C4-2B (cell line): ENCODE results near the gene REC8.

Experiments used
- H3K27ac ChIP-seq: fragments of 450-650 bp; 2 replicates; pipeline ENCODE4 v1.5.1; 2017
- CTCF ChIP-seq: fragments of 450-650 bp; conservative IDR thresholded peaks from 2 replicates; pipeline ENCODE4 v1.5.1; 2017; ENCODE audit warnings: mild to moderate bottlenecking
- ZFX ChIP-seq: fragments of 450-650 bp; IDR thresholded peaks from 2 replicates; pipeline ENCODE4 v1.6.1; 2017

Gene REC8

DNA sequence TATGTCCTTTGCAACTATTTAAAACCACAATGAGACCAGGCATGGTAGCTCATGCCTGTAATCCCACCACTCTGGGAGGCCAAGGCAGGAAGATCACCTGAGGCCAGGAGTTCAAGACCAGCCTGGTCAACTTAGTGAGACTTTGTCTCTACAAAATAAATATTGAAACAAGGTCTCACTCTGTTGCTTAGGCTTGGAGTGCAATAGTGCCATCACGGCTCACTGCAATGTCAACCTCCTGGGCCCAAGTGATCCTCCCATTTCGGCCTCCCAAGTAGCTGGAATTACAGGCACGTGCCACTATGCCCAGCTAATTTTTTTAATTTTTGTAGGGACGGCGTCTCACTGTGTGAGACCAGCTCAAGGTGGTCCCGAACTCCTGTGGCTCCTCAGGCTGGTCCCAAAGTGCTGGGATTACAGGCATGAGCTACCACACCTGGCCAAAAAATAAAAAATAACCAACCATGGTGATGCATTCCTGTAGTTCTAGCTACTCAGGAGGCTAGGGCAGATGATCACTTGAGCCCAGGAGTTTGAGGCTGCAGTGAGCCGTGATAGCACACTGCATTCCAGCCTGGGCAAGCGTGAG lies 42.4 kb upstream of the REC8 start:
- TF ChIP-seq CTCF, result no peak
- no peak for TF ChIP-seq ZFX
- no peak overlapping the region for H3K27ac ChIP-seq

DNA sequence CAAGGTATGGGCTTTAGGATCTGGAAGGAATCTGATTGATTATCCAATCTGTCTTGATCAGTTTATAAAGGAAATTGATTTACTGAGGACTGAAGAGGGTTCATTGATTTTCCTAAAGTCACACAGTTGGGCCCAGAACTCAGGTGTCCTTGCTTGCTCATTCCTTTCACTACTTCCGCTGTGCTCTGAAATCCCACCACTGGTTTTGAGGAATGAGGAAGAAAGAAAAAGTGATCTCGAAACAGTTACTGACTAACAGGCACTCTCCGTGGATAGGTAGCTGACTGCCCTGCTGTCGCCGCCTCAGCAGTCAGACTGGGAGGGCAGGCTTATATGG lies 41.5 kb upstream of the REC8 start, which contains the start of gene FITM1:
Gene FITM1 (plus strand): TSS at position 280 of the 337 bp plus-strand sequence. CDS start 905 bp downstream, outside the sequence.
- TF ChIP-seq CTCF, result no peak
- no peak for TF ChIP-seq ZFX
- H3K27ac ChIP-seq, result no peak within 1 kb of the TSS

- no peak overlapping the region for H3K27ac ChIP-seq
- TF ChIP-seq CTCF, result no peak
- no peak for TF ChIP-seq ZFX
Observed at GRCh38 chr14:24130717-24131548, 40.9 kb upstream of the REC8 start.

DNA sequence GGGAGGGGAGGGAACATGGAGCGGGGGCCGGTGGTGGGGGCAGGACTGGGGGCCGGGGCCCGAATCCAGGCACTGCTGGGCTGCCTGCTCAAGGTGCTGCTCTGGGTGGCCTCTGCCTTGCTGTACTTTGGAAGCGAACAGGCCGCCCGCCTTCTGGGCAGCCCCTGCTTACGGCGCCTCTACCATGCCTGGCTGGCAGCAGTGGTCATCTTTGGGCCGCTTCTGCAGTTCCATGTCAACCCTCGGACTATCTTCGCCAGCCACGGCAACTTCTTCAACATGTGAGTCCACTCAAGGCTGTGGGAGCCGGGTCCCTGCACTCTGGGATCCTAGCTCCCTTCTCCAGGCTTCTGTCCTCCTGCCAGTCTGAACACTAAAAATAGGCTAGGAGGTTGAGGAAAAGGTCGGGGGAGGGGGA lies 40.3 kb upstream of the REC8 start:
- TF ChIP-seq ZFX (no peak), CTCF (no peak)
- no peak overlapping the region for H3K27ac ChIP-seq

DNA sequence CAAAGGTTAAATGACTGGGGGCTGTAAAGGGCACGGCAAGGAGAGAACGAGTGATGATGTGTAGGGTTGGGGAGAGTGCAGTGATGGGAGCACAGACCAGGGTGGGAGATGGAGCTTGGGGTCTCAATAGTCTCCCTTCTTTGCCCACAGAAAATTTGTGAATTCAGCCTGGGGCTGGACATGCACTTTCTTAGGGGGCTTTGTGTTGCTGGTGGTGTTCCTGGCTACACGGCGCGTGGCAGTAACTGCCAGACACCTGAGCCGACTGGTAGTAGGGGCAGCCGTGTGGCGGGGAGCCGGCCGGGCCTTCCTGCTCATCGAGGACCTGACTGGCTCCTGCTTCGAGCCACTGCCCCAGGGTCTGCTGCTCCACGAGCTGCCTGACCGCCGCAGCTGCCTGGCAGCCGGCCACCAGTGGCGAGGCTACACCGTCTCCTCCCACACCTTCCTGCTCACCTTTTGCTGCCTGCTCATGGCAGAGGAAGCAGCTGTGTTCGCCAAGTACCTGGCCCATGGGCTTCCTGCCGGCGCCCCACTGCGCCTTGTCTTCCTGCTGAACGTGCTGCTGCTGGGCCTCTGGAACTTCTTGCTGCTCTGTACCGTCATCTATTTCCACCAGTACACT lies 39.7 kb upstream of the REC8 start:
- no peak for TF ChIP-seq ZFX
- no peak for TF ChIP-seq CTCF
- H3K27ac ChIP-seq, result no peak overlapping the region

GRCh38 chr14:24132976-24133375 lies 38.9 kb upstream of the REC8 start:
- no peak for TF ChIP-seq CTCF
- TF ChIP-seq ZFX, result no peak
- no peak overlapping the region for H3K27ac ChIP-seq

GRCh38 chr14:24133735-24134134 lies 38.1 kb upstream of the REC8 start:
- TF ChIP-seq ZFX (no peak), CTCF (no peak)
- H3K27ac ChIP-seq, result no peak overlapping the region
